Upper lobe of right lung (tissue), 1 donor: ENCODE data around the gene TMPRSS13. TPM values are rescaled to one million over a fixed set of nuclear protein-coding genes. Genes with fewer than 3 reads are reported as not detected.

Experiments used
- ATAC-seq: fragments of 200-7000 bp; cut with Tn5 transposase; one replicate; pipeline ENCODE4 v1.9.1; 2020; ENCODE audit warnings: mild to moderate bottlenecking, moderate library complexity
- DNase-seq: peaks from one replicate; pipeline ENCODE4 v3.0.0-alpha.2; 2020
- H3K27ac ChIP-seq: fragments of 200-600 bp; one replicate; pipeline ENCODE4 v1.8.0; 2022
- H3K27me3 ChIP-seq: fragments of 200-600 bp; one replicate; pipeline ENCODE4 v1.8.0; 2022; ENCODE audit warnings: mild to moderate bottlenecking
- H3K36me3 ChIP-seq: fragments of 200-600 bp; one replicate; pipeline ENCODE4 v1.8.0; 2022
- H3K4me1 ChIP-seq: fragments of 200-600 bp; one replicate; pipeline ENCODE4 v1.8.0; 2022
- H3K4me3 ChIP-seq: fragments of 200-600 bp; one replicate; pipeline ENCODE4 v1.8.0; 2022; ENCODE audit warnings: mild to moderate bottlenecking
- H3K9me3 ChIP-seq: fragments of 200-600 bp; one replicate; pipeline ENCODE4 v1.8.0; 2022
- intact Hi-C: fragments of 100-400 bp; cut with DNase I; formaldehyde crosslinking; loops from one replicate; pipeline ENCODE4 v1.11.0; 2022
- total RNA-seq: library from RNA; stranded (reverse); fragmentation: NEBNext Ultra II Directional; extraction: Animal tissue kit (Norgen Biotek cat#: 25700); gene quantifications from one replicate; pipeline ENCODE4 v1.2.1, GENCODE V29; 2021
- TF ChIP-seq, protein P1 (sequence below): fragments of 200-600 bp; IDR thresholded peaks from one replicate; pipeline ENCODE4 v1.8.0; 2022; ENCODE audit warnings: antibody characterized with exemption
- donor health status: DM: no; HTN: yes; CAD: no; lungs with severe emphysema.

Gene TMPRSS13
- total RNA-seq, 1 donor from 2014 or later = 9.9 TPM

DNA sequence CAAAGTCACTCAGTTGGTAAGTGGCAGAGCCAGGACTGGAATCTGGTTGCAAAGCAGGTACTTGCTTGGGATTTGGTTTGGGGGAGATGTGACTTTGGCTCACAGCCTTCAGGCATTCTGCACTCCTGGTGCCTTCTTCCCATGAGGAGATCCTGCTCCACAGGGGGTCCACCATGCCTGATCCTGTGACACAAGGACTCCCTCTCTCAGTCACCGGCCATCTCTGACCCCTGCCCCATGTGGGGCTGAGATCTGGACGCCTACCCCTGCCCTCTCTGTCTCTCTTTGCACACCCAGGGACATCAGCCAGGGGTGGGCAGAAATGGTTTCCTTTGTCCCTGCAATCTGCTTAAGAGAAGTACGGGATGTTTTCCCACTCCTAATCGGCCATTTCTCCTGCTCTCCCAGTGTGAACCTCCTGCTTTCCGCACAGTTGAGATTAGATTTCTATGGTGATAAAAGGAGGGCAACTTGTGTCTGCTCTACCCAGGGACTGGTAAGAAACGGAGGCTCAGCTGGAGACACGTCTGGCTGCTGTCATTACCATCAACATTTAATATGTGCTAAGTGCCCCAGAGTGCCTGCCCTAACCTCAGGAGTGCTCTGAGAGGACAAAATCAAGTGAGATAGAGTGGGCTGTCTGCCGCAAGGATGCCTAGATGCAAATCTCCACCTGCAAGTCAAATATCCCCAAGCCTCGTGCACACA is 41.6 kb downstream of the TMPRSS13 start:
- Histone ChIP-seq H3K4me3 (no peak overlapping the region), H3K27me3 (no peaks in the 10 kb centered on the region), H3K4me1 (peaks cover 6% of the 10 kb centered on the region), H3K9me3 (no peaks in the 10 kb centered on the region), H3K27ac (no peak overlapping the region), H3K36me3 (no peaks in the 10 kb centered on the region)
- intact Hi-C loops = no loop called here
- DNase-seq = no peak
- TF ChIP-seq, protein P1, sequence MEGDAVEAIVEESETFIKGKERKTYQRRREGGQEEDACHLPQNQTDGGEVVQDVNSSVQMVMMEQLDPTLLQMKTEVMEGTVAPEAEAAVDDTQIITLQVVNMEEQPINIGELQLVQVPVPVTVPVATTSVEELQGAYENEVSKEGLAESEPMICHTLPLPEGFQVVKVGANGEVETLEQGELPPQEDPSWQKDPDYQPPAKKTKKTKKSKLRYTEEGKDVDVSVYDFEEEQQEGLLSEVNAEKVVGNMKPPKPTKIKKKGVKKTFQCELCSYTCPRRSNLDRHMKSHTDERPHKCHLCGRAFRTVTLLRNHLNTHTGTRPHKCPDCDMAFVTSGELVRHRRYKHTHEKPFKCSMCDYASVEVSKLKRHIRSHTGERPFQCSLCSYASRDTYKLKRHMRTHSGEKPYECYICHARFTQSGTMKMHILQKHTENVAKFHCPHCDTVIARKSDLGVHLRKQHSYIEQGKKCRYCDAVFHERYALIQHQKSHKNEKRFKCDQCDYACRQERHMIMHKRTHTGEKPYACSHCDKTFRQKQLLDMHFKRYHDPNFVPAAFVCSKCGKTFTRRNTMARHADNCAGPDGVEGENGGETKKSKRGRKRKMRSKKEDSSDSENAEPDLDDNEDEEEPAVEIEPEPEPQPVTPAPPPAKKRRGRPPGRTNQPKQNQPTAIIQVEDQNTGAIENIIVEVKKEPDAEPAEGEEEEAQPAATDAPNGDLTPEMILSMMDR = no peak
- peak; percentile 4 for ATAC-seq

DNA sequence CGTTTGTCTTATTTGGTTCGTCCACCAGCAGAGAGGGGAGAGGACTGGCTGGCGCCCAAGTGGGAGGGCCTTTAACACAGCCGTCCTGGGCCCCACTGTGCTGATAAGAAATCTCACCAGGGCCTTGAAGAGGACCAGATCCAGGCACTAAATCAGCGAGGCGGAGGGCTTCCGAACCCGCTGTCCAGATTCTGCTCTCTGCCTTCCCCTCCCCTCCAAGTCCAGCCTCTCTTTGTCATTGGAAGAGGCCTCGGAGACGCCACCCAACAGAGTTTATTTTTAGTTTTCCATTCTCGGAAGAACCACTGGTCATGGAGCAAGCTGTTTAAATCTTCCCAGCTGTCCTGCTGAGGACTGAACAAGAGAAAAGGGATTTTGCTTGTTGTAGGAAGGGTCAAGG is 43.4 kb downstream of the TMPRSS13 start:
- Histone ChIP-seq H3K9me3 (no peaks in the 10 kb centered on the region), H3K4me1 (peaks cover 6% of the 10 kb centered on the region), H3K27ac (peak overlapping the region; percentile 59), H3K27me3 (no peaks in the 10 kb centered on the region), H3K4me3 (peak overlapping the region; percentile 8), H3K36me3 (no peaks in the 10 kb centered on the region)
- TF ChIP-seq, protein P1 = no peak
- peak; percentile 56 for ATAC-seq
- intact Hi-C loops = no loop called here
- no peak for DNase-seq

DNA sequence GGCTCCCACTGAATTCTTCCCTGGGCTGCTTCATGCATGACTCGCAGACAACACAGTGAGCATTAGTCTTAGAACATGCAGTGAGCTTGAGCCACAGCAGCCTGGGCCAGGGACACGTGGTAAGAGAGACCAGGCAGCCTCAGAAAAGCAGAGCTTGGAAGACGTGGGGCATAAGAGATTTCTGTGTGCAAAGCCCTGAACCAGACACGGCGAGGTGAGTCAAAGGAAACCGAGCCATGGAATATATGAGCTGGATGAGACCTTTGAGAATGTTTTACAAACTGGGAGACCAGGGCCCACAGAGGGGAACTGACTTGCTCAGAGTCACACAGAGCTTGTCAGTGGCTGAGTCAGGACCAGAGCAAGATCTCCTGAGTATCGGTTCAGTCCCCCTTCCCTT is 44.2 kb downstream of the TMPRSS13 start:
- Histone ChIP-seq H3K4me1 (peaks cover 6% of the 10 kb centered on the region), H3K9me3 (no peaks in the 10 kb centered on the region), H3K27me3 (peaks cover 5% of the 10 kb centered on the region), H3K4me3 (no peak overlapping the region), H3K36me3 (no peaks in the 10 kb centered on the region), H3K27ac (no peak overlapping the region)
- DNase-seq (no peak), ATAC-seq (no peak)
- TF ChIP-seq, protein P1 = no peak
- intact Hi-C loops = no loop called here

DNA sequence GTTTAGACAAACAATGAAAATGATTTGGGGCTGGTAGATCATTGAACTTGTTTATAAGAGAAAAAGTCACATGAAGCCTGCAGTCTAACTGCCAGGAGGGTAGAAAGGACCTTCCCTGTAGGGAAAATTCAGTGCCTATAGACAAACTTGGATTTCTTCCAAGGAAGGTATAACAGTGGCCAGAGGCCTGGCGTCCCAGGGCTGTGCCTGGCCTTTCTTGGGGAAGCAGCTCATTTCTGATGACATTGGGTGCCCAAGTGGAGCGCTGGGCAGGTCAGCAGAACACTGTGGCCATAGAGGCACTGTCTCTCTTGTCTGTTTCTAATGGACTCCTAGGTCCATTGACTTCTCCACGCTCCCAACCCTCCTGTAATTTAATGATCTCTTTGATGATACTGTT is 46.1 kb downstream of the TMPRSS13 start:
- H3K4me3 ChIP-seq = no peak overlapping the region
- DNase-seq (no peak), ATAC-seq (no peak)
- intact Hi-C loops = no loop called here
- TF ChIP-seq, protein P1 = no peak
- no peaks in the 10 kb centered on the region for H3K36me3 ChIP-seq
- no peak overlapping the region for H3K27ac ChIP-seq
- H3K27me3 ChIP-seq = peaks cover 12% of the 10 kb centered on the region
- H3K4me1 ChIP-seq = peaks cover 6% of the 10 kb centered on the region
- no peaks in the 10 kb centered on the region for H3K9me3 ChIP-seq

DNA sequence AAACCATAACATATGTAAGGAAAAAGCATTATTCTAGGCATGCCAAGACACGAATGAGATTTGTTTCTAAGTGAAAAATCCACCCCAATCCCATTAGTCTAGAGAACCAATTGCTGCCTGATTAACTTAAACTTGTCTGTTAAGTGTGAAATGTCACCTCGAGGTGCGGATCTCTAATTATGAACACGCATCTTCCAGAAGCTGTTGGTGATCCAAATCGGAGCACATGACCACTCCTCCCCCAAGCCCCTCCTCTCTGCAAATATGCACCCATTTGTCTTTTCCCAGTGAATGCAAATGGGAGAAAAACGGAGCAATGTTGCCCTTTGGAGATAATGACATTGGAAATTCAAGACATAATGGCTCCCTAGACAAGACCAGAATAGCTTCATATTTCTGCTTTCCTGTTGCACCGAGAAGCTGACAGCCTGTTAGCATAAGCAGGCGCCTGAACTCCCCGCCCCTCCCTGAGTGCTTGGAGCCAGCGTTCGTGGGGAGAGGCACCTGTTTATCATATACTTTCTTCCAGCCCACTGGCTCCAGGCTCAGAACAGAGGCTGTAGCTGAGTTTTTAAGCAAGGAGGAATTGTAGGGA is 46.8 kb downstream of the TMPRSS13 start:
- DNase-seq (no peak), ATAC-seq (no peak)
- intact Hi-C loops = no loop called here
- Histone ChIP-seq H3K9me3 (no peaks in the 10 kb centered on the region), H3K4me1 (peaks cover 8% of the 10 kb centered on the region), H3K4me3 (no peak overlapping the region), H3K27me3 (peaks cover 12% of the 10 kb centered on the region), H3K27ac (no peak overlapping the region), H3K36me3 (no peaks in the 10 kb centered on the region)
- TF ChIP-seq, protein P1 = no peak
